OCI-LY1 (cell line): ENCODE measurements around the gene CITED2.

Source experiments
- EZH2 ChIP-seq: fragments of 200-600 bp; sonication (generic), shearing (Covaris generic); IDR thresholded peaks from 2 replicates; pipeline ENCODE4 v1.8.0; 2017; ENCODE audit warnings: borderline replicate concordance, mixed run types, mild to moderate bottlenecking, antibody characterized with exemption, low read length, moderate library complexity, mixed read lengths
- TF ChIP-seq, protein P1 (sequence below): fragments of 200-600 bp; sonication (generic), shearing (Covaris generic); IDR thresholded peaks from 2 replicates; pipeline ENCODE4 v1.5.1; 2017; ENCODE audit warnings: mild to moderate bottlenecking, antibody characterized with exemption, low read length, moderate library complexity, mixed read lengths

DNA sequence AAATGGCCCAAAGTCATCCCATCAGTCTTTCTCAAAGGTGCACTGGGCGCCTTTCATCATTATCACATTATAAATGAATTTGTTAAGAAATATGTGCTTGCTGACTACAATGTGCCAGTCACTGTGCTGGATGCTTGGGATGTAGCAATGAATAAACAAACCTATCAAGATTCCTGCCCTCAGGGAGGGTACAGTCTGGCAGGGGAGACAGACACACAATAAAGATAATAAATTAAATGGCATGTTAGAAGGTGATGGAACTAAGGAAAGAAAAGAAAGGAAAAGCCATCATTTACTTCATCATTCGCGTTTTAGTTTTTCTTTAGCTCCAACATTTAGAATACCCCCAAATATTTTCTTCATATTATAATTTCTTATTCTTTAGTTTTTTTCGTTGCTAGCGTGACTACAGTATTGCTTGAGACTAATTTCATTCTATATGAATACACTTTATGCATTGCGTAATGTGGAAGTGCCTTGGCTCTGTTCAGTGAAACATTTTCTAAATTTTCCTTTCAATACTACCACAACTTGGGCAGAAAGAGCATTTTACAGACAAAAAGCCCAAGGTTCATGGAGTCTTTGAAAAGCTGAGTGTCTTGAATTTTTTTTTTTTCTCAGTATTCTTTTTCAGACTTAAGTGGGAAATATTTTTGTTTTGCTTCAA, 48.7 kb upstream of the CITED2 start:
- TF ChIP-seq, protein P1, sequence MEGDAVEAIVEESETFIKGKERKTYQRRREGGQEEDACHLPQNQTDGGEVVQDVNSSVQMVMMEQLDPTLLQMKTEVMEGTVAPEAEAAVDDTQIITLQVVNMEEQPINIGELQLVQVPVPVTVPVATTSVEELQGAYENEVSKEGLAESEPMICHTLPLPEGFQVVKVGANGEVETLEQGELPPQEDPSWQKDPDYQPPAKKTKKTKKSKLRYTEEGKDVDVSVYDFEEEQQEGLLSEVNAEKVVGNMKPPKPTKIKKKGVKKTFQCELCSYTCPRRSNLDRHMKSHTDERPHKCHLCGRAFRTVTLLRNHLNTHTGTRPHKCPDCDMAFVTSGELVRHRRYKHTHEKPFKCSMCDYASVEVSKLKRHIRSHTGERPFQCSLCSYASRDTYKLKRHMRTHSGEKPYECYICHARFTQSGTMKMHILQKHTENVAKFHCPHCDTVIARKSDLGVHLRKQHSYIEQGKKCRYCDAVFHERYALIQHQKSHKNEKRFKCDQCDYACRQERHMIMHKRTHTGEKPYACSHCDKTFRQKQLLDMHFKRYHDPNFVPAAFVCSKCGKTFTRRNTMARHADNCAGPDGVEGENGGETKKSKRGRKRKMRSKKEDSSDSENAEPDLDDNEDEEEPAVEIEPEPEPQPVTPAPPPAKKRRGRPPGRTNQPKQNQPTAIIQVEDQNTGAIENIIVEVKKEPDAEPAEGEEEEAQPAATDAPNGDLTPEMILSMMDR: no peak
- TF ChIP-seq EZH2: no peak
